ENCODE data around the gene SNX33. TPM values are rescaled to one million over a fixed set of nuclear protein-coding genes. Genes with fewer than 3 reads are reported as not detected.
A peak's percentile ranks its signal among the peaks of the same experiment; 100 is the strongest.
"Not testable (repeated sequence)": the region's sequence is repeated elsewhere in the genome, so short reads cannot be mapped to it uniquely, and the experiment has no call there.

Gene SNX33
- total RNA-seq, 1 donor from 2014 or later, result 11.4 TPM

- H3K4me1 ChIP-seq, result peaks cover 67% of the 10 kb centered on the region
- H3K4me3 ChIP-seq, result no peak overlapping the region
- DNase-seq, result no peak
- H3K27me3 ChIP-seq (ENCODE audit: low read depth), result peaks cover 7% of the 10 kb centered on the region
- H3K27ac ChIP-seq (replicated peaks), result peak overlapping the region; percentile 71
- no peak for TF ChIP-seq CTCF (IDR thresholded peaks at IDR 0.05; ENCODE audit: borderline replicate concordance)
- no peaks in the 10 kb centered on the region for H3K36me3 ChIP-seq
- intact Hi-C loops (cut with micrococcal nuclease), result no loop called here
- no peaks in the 10 kb centered on the region for H3K9me3 ChIP-seq (replicated peaks)
Measured at GRCh38 chr15:75695220-75695619, 47.5 kb downstream of the SNX33 start.

GRCh38 chr15:75695634-75696310, 48.1 kb downstream of the SNX33 start:
- Histone ChIP-seq H3K27ac (replicated peaks) (peak overlapping the region; percentile 71), H3K36me3 (no peaks in the 10 kb centered on the region), H3K4me3 (no peak overlapping the region), H3K9me3 (replicated peaks) (no peaks in the 10 kb centered on the region), H3K4me1 (peaks cover 72% of the 10 kb centered on the region), H3K27me3 (ENCODE audit: low read depth) (peaks cover 7% of the 10 kb centered on the region)
- intact Hi-C loops (cut with micrococcal nuclease), result no loop called here
- TF ChIP-seq CTCF (IDR thresholded peaks at IDR 0.05; ENCODE audit: borderline replicate concordance), result no peak
- DNase-seq, result no peak

GRCh38 chr15:75696311-75696720, 48.6 kb downstream of the SNX33 start:
- peak overlapping the region; percentile 27 for H3K27ac ChIP-seq (replicated peaks)
- no peak overlapping the region for H3K4me3 ChIP-seq
- no peaks in the 10 kb centered on the region for H3K36me3 ChIP-seq
- no peak for DNase-seq
- peaks cover 7% of the 10 kb centered on the region for H3K27me3 ChIP-seq (ENCODE audit: low read depth)
- intact Hi-C loops (cut with micrococcal nuclease), result no loop called here
- TF ChIP-seq CTCF (IDR thresholded peaks at IDR 0.05; ENCODE audit: borderline replicate concordance), result no peak
- peaks cover 78% of the 10 kb centered on the region for H3K4me1 ChIP-seq
- H3K9me3 ChIP-seq (replicated peaks), result no peaks in the 10 kb centered on the region

- intact Hi-C loops (cut with micrococcal nuclease), result no loop called here
- peaks cover 7% of the 10 kb centered on the region for H3K27me3 ChIP-seq (ENCODE audit: low read depth)
- H3K4me3 ChIP-seq, result no peak overlapping the region
- no peaks in the 10 kb centered on the region for H3K9me3 ChIP-seq (replicated peaks)
- DNase-seq, result no peak
- H3K36me3 ChIP-seq, result no peaks in the 10 kb centered on the region
- H3K27ac ChIP-seq (replicated peaks), result peak overlapping the region; percentile 17
- no peak for TF ChIP-seq CTCF (IDR thresholded peaks at IDR 0.05; ENCODE audit: borderline replicate concordance)
- peaks cover 82% of the 10 kb centered on the region for H3K4me1 ChIP-seq
Measured at GRCh38 chr15:75696854-75697259, 49.1 kb downstream of the SNX33 start.

- H3K36me3 ChIP-seq, result no peaks in the 10 kb centered on the region
- DNase-seq, result no peak
- no peak overlapping the region for H3K4me3 ChIP-seq
- H3K4me1 ChIP-seq, result peaks cover 89% of the 10 kb centered on the region
- H3K9me3 ChIP-seq (replicated peaks), result no peaks in the 10 kb centered on the region
- no peak for TF ChIP-seq CTCF (IDR thresholded peaks at IDR 0.05; ENCODE audit: borderline replicate concordance)
- intact Hi-C loops (cut with micrococcal nuclease), result no loop called here
- H3K27me3 ChIP-seq (ENCODE audit: low read depth), result peaks cover 7% of the 10 kb centered on the region
- H3K27ac ChIP-seq (replicated peaks), result peak overlapping the region; percentile 17
Measured at GRCh38 chr15:75697523-75697922, 49.8 kb downstream of the SNX33 start.

GRCh38 chr15:75697974-75698747, 50.4 kb downstream of the SNX33 start:
- H3K4me3 ChIP-seq; H3K36me3 ChIP-seq; DNase-seq; intact Hi-C loops (cut with micrococcal nuclease); H3K27me3 ChIP-seq (ENCODE audit: low read depth); H3K9me3 ChIP-seq (replicated peaks): not testable (repeated sequence)
- H3K4me1 ChIP-seq, result peaks cover 89% of the 10 kb centered on the region
- peak overlapping the region; percentile 78 for H3K27ac ChIP-seq (replicated peaks)

- H3K36me3 ChIP-seq; H3K9me3 ChIP-seq (replicated peaks); intact Hi-C loops (cut with micrococcal nuclease); H3K27me3 ChIP-seq (ENCODE audit: low read depth): not testable (repeated sequence)
- Histone ChIP-seq H3K4me3 (peak overlapping the region; percentile 6), H3K4me1 (peaks cover 80% of the 10 kb centered on the region), H3K27ac (replicated peaks) (peak overlapping the region; percentile 78)
- DNase-seq, result peak; percentile 61
Measured at GRCh38 chr15:75699517-75699916, 51.8 kb downstream of the SNX33 start.

- intact Hi-C loops (cut with micrococcal nuclease); H3K36me3 ChIP-seq; H3K9me3 ChIP-seq (replicated peaks); H3K27me3 ChIP-seq (ENCODE audit: low read depth): not testable (repeated sequence)
- peak; percentile 61 for DNase-seq
- peak overlapping the region; percentile 78 for H3K27ac ChIP-seq (replicated peaks)
- peaks cover 80% of the 10 kb centered on the region for H3K4me1 ChIP-seq
- H3K4me3 ChIP-seq, result peak overlapping the region; percentile 6
Measured at GRCh38 chr15:75699961-75700874, 52.5 kb downstream of the SNX33 start.

Measured in left ventricle myocardium inferior (tissue), 1 donor.